Measurements from ENCODE around the gene IL1R1. TPM values are rescaled to one million over a fixed set of nuclear protein-coding genes. Genes with fewer than 3 reads are reported as not detected.
"Not testable (repeated sequence)": the region's sequence is repeated elsewhere in the genome, so short reads cannot be mapped to it uniquely, and the experiment has no call there.

Gene IL1R1
- total and polyA plus RNA-seq, 2 donors (not counting 1 experiment from before 2014, with no cell fraction given), result 110 to 232 TPM

GRCh38 chr2:102100371-102101096 is 42.0 kb upstream of the IL1R1 start:
- Histone ChIP-seq H3K36me3 (ENCODE audit: control insufficient read depth, insufficient read depth, low read length) (no peaks in the 10 kb centered on the region), H3K9me3 (ENCODE audit: control insufficient read depth, insufficient read depth, low read depth, low read length) (no peaks in the 10 kb centered on the region), H3K79me2 (ENCODE audit: control insufficient read depth, insufficient read depth, low read length) (no peaks in the 10 kb centered on the region), H2AFZ (ENCODE audit: low read length) (no peak overlapping the region), H3K4me1 (ENCODE audit: control insufficient read depth, extremely low read depth, insufficient read depth, low read length) (peaks cover 9% of the 10 kb centered on the region), H3K4me2 (ENCODE audit: extremely low read depth, insufficient read depth, low read length) (no peak overlapping the region), H3K9ac (ENCODE audit: insufficient read depth, low read length) (no peak overlapping the region), H3K27ac (ENCODE audit: insufficient read depth, low read length) (no peak overlapping the region), H3K27me3 (ENCODE audit: control insufficient read depth, insufficient read depth, low read length) (no peaks in the 10 kb centered on the region), H3K4me3 (replicated peaks in 1 of 4; ENCODE audit: control extremely low read depth in 1 of 4, insufficient read depth in 1 of 4, low read depth in 3 of 4, low read length in 4 of 4) (no peak overlapping the region), H4K20me1 (ENCODE audit: control insufficient read depth, extremely low read depth, insufficient read depth, low read length) (no peaks in the 10 kb centered on the region)
- DNase-seq (ENCODE audit: low read depth in 2 of 2), result peak; percentile 48 to 92
- TF ChIP-seq CTCF (conservative IDR thresholded peaks at IDR 0.05 in 1 of 2, IDR thresholded peaks at IDR 0.05 in 1 of 2; ENCODE audit: low read depth in 1 of 2, low read length in 2 of 2) (no peak), EZH2 (IDR thresholded peaks at IDR 0.05; ENCODE audit: low read length, missing control alignments) (no peak)

GRCh38 chr2:102101097-102101848 is 41.3 kb upstream of the IL1R1 start:
- Histone ChIP-seq H2AFZ (ENCODE audit: low read length) (no peak overlapping the region), H4K20me1 (ENCODE audit: control insufficient read depth, extremely low read depth, insufficient read depth, low read length) (no peaks in the 10 kb centered on the region), H3K4me1 (ENCODE audit: control insufficient read depth, extremely low read depth, insufficient read depth, low read length) (peaks cover 9% of the 10 kb centered on the region), H3K27me3 (ENCODE audit: control insufficient read depth, insufficient read depth, low read length) (no peaks in the 10 kb centered on the region), H3K9ac (ENCODE audit: insufficient read depth, low read length) (no peak overlapping the region), H3K36me3 (ENCODE audit: control insufficient read depth, insufficient read depth, low read length) (no peaks in the 10 kb centered on the region), H3K4me2 (ENCODE audit: extremely low read depth, insufficient read depth, low read length) (no peak overlapping the region), H3K27ac (ENCODE audit: insufficient read depth, low read length) (no peak overlapping the region), H3K4me3 (replicated peaks in 1 of 4; ENCODE audit: control extremely low read depth in 1 of 4, insufficient read depth in 1 of 4, low read depth in 3 of 4, low read length in 4 of 4) (no peak overlapping the region), H3K9me3 (ENCODE audit: control insufficient read depth, insufficient read depth, low read depth, low read length) (no peaks in the 10 kb centered on the region), H3K79me2 (ENCODE audit: control insufficient read depth, insufficient read depth, low read length) (no peaks in the 10 kb centered on the region)
- no peak for DNase-seq (ENCODE audit: low read depth in 2 of 2)
- TF ChIP-seq CTCF (conservative IDR thresholded peaks at IDR 0.05 in 1 of 2, IDR thresholded peaks at IDR 0.05 in 1 of 2; ENCODE audit: low read depth in 1 of 2, low read length in 2 of 2) (no peak), EZH2 (IDR thresholded peaks at IDR 0.05; ENCODE audit: low read length, missing control alignments) (no peak)

- Histone ChIP-seq H4K20me1 (ENCODE audit: control insufficient read depth, extremely low read depth, insufficient read depth, low read length) (no peaks in the 10 kb centered on the region), H3K9ac (ENCODE audit: insufficient read depth, low read length) (no peak overlapping the region), H2AFZ (ENCODE audit: low read length) (no peak overlapping the region), H3K4me1 (ENCODE audit: control insufficient read depth, extremely low read depth, insufficient read depth, low read length) (peaks cover 9% of the 10 kb centered on the region), H3K27ac (ENCODE audit: insufficient read depth, low read length) (no peak overlapping the region), H3K4me2 (ENCODE audit: extremely low read depth, insufficient read depth, low read length) (no peak overlapping the region), H3K36me3 (ENCODE audit: control insufficient read depth, insufficient read depth, low read length) (no peaks in the 10 kb centered on the region), H3K27me3 (ENCODE audit: control insufficient read depth, insufficient read depth, low read length) (no peaks in the 10 kb centered on the region), H3K9me3 (ENCODE audit: control insufficient read depth, insufficient read depth, low read depth, low read length) (no peaks in the 10 kb centered on the region), H3K79me2 (ENCODE audit: control insufficient read depth, insufficient read depth, low read length) (no peaks in the 10 kb centered on the region), H3K4me3 (replicated peaks in 1 of 4; ENCODE audit: control extremely low read depth in 1 of 4, insufficient read depth in 1 of 4, low read depth in 3 of 4, low read length in 4 of 4) (no peak overlapping the region)
- no peak for DNase-seq (ENCODE audit: low read depth in 2 of 2)
- TF ChIP-seq CTCF (conservative IDR thresholded peaks at IDR 0.05 in 1 of 2, IDR thresholded peaks at IDR 0.05 in 1 of 2; ENCODE audit: low read depth in 1 of 2, low read length in 2 of 2) (no peak), EZH2 (IDR thresholded peaks at IDR 0.05; ENCODE audit: low read length, missing control alignments) (no peak)
Measured at GRCh38 chr2:102101849-102102635, 40.5 kb upstream of the IL1R1 start.

GRCh38 chr2:102102636-102102948 is 40.0 kb upstream of the IL1R1 start:
- H3K4me2 ChIP-seq (ENCODE audit: extremely low read depth, insufficient read depth, low read length); H3K4me1 ChIP-seq (ENCODE audit: control insufficient read depth, extremely low read depth, insufficient read depth, low read length); H3K27ac ChIP-seq (ENCODE audit: insufficient read depth, low read length); H2AFZ ChIP-seq (ENCODE audit: low read length); H3K27me3 ChIP-seq (ENCODE audit: control insufficient read depth, insufficient read depth, low read length); H3K9me3 ChIP-seq (ENCODE audit: control insufficient read depth, insufficient read depth, low read depth, low read length); H3K79me2 ChIP-seq (ENCODE audit: control insufficient read depth, insufficient read depth, low read length); H3K36me3 ChIP-seq (ENCODE audit: control insufficient read depth, insufficient read depth, low read length); H3K4me3 ChIP-seq (replicated peaks in 1 of 4; ENCODE audit: control extremely low read depth in 1 of 4, insufficient read depth in 1 of 4, low read depth in 3 of 4, low read length in 4 of 4); H3K9ac ChIP-seq (ENCODE audit: insufficient read depth, low read length); H4K20me1 ChIP-seq (ENCODE audit: control insufficient read depth, extremely low read depth, insufficient read depth, low read length): not testable (repeated sequence)
- peak in 1 of 2 donors; percentile 39 for DNase-seq (ENCODE audit: low read depth in 2 of 2)

Data from fibroblast of lung (primary cell).